Neural cell (in vitro differentiated cells): Measurements from ENCODE around the gene KRTAP29-1. TPM values are rescaled to one million over a fixed set of nuclear protein-coding genes. Genes with fewer than 3 reads are reported as not detected.

ENCODE experiments used
- H2AFZ ChIP-seq: fragments of 200-600, 300-800 bp; sonication (generic), shearing (Covaris generic); 2 replicates; pipeline ENCODE4 v1.6.0; 2014; ENCODE audit warnings: low read depth, mild to moderate bottlenecking, antibody characterized with exemption, low read length, moderate library complexity
- H3F3A ChIP-seq: fragments of 200-600 bp; shearing (Covaris generic); 2 replicates; pipeline ENCODE4 v1.6.1; 2016; ENCODE audit warnings: mild to moderate bottlenecking, moderate library complexity, mixed read lengths, antibody characterized with exemption, low read length; ENCODE audit not compliant: insufficient read depth, poor library complexity, severe bottlenecking
- H3K27ac ChIP-seq: fragments of 200-600, 300-800 bp; sonication (generic), shearing (Covaris generic); 2 replicates; pipeline ENCODE4 v1.5.1; 2014; ENCODE audit warnings: mild to moderate bottlenecking, low read length, moderate library complexity
- H3K27me3 ChIP-seq: fragments of 300-800, 200-600 bp; sonication (generic), shearing (Covaris generic); 2 replicates; pipeline ENCODE4 v1.6.0; 2014; ENCODE audit warnings: mild to moderate bottlenecking, low read depth, low read length, moderate library complexity; ENCODE audit not compliant: insufficient read depth
- H3K36me3 ChIP-seq: fragments of 300-800, 200-600 bp; sonication (generic), shearing (Covaris generic); 2 replicates; pipeline ENCODE4 v1.5.1; 2014; ENCODE audit warnings: mild to moderate bottlenecking, antibody characterized with exemption, low read length, moderate library complexity; ENCODE audit not compliant: insufficient read depth
- H3K4me2 ChIP-seq: fragments of 300-800, 200-600 bp; sonication (generic), shearing (Covaris generic); 2 replicates; pipeline ENCODE4 v1.6.0; 2014; ENCODE audit warnings: mild to moderate bottlenecking, low read length
- H3K4me3 ChIP-seq: fragments of 300-800, 200-600 bp; sonication (generic), shearing (Covaris generic); 2 replicates; pipeline ENCODE4 v1.5.1; 2014; ENCODE audit warnings: mild to moderate bottlenecking, low read length, moderate library complexity
- H3K79me2 ChIP-seq: fragments of 200-600 bp; shearing (Covaris generic); replicated peaks from 2 replicates; pipeline ENCODE4 v1.6.0; 2014; ENCODE audit warnings: mild to moderate bottlenecking, low read length, moderate library complexity; ENCODE audit not compliant: insufficient read depth
- H3K9ac ChIP-seq: fragments of 300-800, 200-600 bp; sonication (generic), shearing (Covaris generic); 2 replicates; pipeline ENCODE4 v1.6.1; 2016; ENCODE audit warnings: mild to moderate bottlenecking, low read length, mixed read lengths
- H3K9me2 ChIP-seq: fragments of 200-600 bp; shearing (Covaris generic); 2 replicates; pipeline ENCODE4 v1.6.1; 2016; ENCODE audit warnings: mild to moderate bottlenecking, low read length, mixed read lengths; ENCODE audit not compliant: insufficient read depth
- H3K9me3 ChIP-seq: fragments of 200-600, 300-800 bp; sonication (generic), shearing (Covaris generic); 2 replicates; pipeline ENCODE4 v1.6.1; 2016; ENCODE audit warnings: mild to moderate bottlenecking, mixed run types, low read length, moderate library complexity, mixed read lengths
- H4K20me1 ChIP-seq: fragments of 200-600 bp; shearing (Covaris generic); 2 replicates; pipeline ENCODE4 v1.6.1; 2016; ENCODE audit warnings: mild to moderate bottlenecking, mixed run types; ENCODE audit not compliant: insufficient read depth
- CTCF ChIP-seq: fragments of 450-650 bp; IDR thresholded peaks from 2 replicates; pipeline ENCODE4 v1.5.1; 2014; ENCODE audit warnings: antibody characterized with exemption, mild to moderate bottlenecking, moderate library complexity; ENCODE audit not compliant: poor library complexity, severe bottlenecking
- EP300 ChIP-seq: fragments of 450-650 bp; conservative IDR thresholded peaks from 2 replicates; pipeline ENCODE4 v1.6.1; 2014; ENCODE audit warnings: antibody characterized with exemption, mild to moderate bottlenecking, moderate library complexity; ENCODE audit not compliant: poor library complexity, severe bottlenecking
- EZH2 ChIP-seq: fragments of 200-600, 300-800 bp; shearing (Covaris generic), sonication (generic); IDR thresholded peaks from 2 replicates; pipeline ENCODE4 v1.6.1; 2014; ENCODE audit warnings: antibody characterized with exemption, low read length, borderline replicate concordance, mild to moderate bottlenecking; ENCODE audit not compliant: insufficient read depth, poor library complexity, severe bottlenecking
- MXI1 ChIP-seq: fragments of 450-650 bp; conservative IDR thresholded peaks from 2 replicates; pipeline ENCODE4 v1.6.1; 2014; ENCODE audit warnings: antibody characterized with exemption, mild to moderate bottlenecking; ENCODE audit not compliant: poor library complexity, severe bottlenecking
- POLR2AphosphoS5 ChIP-seq: IDR thresholded peaks from 2 replicates; pipeline ENCODE4 v1.6.1; 2012
- RAD21 ChIP-seq: fragments of 450-650 bp; conservative IDR thresholded peaks from 2 replicates; pipeline ENCODE4 v1.6.1; 2014; ENCODE audit warnings: antibody characterized with exemption, mild to moderate bottlenecking, moderate library complexity
- SMC3 ChIP-seq: fragments of 450-650 bp; conservative IDR thresholded peaks from 2 replicates; pipeline ENCODE4 v1.6.1; 2014; ENCODE audit warnings: antibody characterized with exemption, mild to moderate bottlenecking, moderate library complexity; ENCODE audit not compliant: poor library complexity
- TAF1 ChIP-seq: IDR thresholded peaks from 2 replicates; pipeline ENCODE4 v1.6.1; 2012; ENCODE audit warnings: low read depth
- polyA plus RNA-seq: library from polyadenylated mRNA; depleted of rRNA; stranded (reverse); fragments of >200 nt; gene quantifications from 2 replicates; pipeline ENCODE4 v1.2.3, GENCODE V29; 2014
- TF ChIP-seq, protein P1 (sequence below): IDR thresholded peaks from 2 replicates; pipeline ENCODE4 v1.6.1; 2012; ENCODE audit warnings: borderline replicate concordance

Gene KRTAP29-1
- polyA plus RNA-seq, 1 donor from 2014 or later, result not detected

DNA sequence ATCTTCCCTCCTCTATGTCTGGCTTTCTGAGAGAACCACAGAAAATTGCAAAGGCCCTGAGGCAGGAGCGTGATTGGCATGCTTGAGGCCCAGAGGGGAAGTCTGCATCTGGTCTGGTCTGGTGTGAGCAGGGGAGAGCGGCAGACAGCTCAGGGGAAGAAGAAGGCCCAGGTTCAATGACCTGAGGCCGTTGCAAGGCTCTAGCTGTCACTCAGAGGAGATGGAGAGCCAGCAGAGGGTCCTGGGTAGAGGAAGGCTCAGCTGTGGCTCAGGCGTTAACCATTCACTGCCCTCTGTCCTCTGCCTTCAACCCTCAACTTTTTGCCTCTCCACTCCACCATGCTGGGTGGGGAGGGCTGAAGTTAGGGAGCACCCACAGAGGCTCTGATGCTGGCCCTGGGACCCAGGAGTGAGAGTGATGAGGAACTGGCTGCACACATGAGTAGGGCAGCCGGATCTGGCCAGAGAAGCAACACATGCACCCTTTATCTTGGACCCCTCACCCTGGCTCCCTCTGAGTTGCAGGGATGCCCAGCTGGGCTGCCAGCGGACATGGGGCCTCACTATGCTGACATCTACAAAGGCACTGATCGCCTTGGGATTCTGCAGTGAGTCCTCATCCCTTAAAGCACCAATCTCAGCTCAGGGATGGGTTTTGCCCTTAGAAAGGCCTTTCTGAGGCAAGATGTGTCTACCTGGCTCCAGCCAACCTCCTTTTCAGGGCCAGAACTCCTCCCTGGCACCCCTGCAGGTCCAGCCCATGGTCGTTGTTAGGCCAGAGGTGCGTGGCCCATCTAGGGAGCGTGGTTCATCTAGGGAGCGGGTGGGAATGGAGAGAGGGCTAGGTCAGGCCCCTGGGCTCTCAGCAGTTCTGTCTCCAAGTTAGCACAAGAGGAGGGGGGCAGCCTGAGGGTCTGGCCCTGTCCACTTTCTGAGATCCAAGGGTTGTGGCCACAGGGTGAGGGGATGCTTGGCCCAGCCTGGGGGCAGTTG, 20.5 kb upstream of the KRTAP29-1 start:
- no peaks in the 10 kb centered on the region for H3F3A ChIP-seq
- H3K9me3 ChIP-seq, result no peaks in the 10 kb centered on the region
- H3K27ac ChIP-seq, result no peak overlapping the region
- no peak overlapping the region for H2AFZ ChIP-seq
- no peaks in the 10 kb centered on the region for H3K9me2 ChIP-seq
- no peak overlapping the region for H3K4me2 ChIP-seq
- no peaks in the 10 kb centered on the region for H3K36me3 ChIP-seq
- no peaks in the 10 kb centered on the region for H3K27me3 ChIP-seq
- H4K20me1 ChIP-seq, result no peaks in the 10 kb centered on the region
- no peak overlapping the region for H3K9ac ChIP-seq
- no peak overlapping the region for H3K4me3 ChIP-seq
- TF ChIP-seq EZH2, result no peak
- no peak for TF ChIP-seq POLR2AphosphoS5
- TF ChIP-seq TAF1, result no peak
- TF ChIP-seq EP300, result no peak
- no peak for TF ChIP-seq MXI1
- no peak for TF ChIP-seq RAD21
- TF ChIP-seq SMC3, result no peak
- TF ChIP-seq, protein P1, sequence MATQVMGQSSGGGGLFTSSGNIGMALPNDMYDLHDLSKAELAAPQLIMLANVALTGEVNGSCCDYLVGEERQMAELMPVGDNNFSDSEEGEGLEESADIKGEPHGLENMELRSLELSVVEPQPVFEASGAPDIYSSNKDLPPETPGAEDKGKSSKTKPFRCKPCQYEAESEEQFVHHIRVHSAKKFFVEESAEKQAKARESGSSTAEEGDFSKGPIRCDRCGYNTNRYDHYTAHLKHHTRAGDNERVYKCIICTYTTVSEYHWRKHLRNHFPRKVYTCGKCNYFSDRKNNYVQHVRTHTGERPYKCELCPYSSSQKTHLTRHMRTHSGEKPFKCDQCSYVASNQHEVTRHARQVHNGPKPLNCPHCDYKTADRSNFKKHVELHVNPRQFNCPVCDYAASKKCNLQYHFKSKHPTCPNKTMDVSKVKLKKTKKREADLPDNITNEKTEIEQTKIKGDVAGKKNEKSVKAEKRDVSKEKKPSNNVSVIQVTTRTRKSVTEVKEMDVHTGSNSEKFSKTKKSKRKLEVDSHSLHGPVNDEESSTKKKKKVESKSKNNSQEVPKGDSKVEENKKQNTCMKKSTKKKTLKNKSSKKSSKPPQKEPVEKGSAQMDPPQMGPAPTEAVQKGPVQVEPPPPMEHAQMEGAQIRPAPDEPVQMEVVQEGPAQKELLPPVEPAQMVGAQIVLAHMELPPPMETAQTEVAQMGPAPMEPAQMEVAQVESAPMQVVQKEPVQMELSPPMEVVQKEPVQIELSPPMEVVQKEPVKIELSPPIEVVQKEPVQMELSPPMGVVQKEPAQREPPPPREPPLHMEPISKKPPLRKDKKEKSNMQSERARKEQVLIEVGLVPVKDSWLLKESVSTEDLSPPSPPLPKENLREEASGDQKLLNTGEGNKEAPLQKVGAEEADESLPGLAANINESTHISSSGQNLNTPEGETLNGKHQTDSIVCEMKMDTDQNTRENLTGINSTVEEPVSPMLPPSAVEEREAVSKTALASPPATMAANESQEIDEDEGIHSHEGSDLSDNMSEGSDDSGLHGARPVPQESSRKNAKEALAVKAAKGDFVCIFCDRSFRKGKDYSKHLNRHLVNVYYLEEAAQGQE, result no peak
- no peak for TF ChIP-seq CTCF
- H3K79me2 ChIP-seq, result no peaks in the 10 kb centered on the region

DNA sequence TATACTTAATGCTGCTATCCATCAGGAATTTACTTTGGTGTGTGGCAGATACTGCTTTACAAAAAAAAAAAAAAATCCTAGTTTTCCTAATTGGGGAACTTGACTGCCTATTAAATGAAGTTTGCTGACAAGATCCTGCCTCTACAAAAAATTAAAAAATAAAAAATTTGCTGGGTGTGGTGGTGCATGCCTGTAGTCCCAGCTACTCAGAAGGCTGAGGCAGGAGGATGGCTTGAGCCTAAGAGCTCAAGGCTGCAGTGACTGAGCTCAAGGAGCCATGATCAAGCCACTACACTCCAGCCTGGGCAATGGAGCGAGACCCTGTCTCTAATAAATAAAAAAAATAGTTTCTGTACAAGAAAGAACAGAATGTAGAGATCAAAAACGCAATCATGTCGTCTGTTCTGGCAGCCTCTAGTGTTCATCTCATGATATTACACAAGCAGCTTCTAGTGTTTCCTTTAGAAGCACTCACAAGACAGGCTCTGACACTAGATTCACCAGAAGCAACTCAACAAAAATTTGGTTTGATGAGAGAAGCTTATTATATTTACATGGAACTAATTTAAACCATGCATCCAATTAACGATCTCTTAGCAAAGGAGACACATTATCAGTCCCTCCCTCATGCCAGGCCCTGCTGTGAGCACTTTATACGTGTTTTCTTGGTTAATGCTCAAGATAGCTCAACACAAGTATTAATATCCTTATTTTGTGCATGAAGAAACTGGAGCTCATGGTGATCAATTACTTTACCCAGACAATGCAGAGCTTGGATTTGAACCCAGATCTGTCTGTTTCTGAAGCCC, 19.6 kb upstream of the KRTAP29-1 start:
- Histone ChIP-seq H3F3A (no peaks in the 10 kb centered on the region), H3K36me3 (no peaks in the 10 kb centered on the region), H3K27ac (no peak overlapping the region), H3K9me3 (no peaks in the 10 kb centered on the region), H3K9ac (no peak overlapping the region), H2AFZ (no peak overlapping the region), H3K79me2 (no peaks in the 10 kb centered on the region), H4K20me1 (no peaks in the 10 kb centered on the region), H3K4me3 (no peak overlapping the region), H3K4me2 (no peak overlapping the region), H3K9me2 (no peaks in the 10 kb centered on the region), H3K27me3 (no peaks in the 10 kb centered on the region)
- TF ChIP-seq, protein P1, result no peak
- TF ChIP-seq TAF1 (no peak), EP300 (no peak), SMC3 (peak; percentile 65), EZH2 (no peak), CTCF (peak; percentile 72), POLR2AphosphoS5 (no peak), RAD21 (peak; percentile 61), MXI1 (no peak)
